GM18517 (cell line): ENCODE measurements around the gene IMMT.
"Not testable (repeated sequence)": the region's sequence is repeated elsewhere in the genome, so short reads cannot be mapped to it uniquely, and the experiment has no call there.

Source experiments
- ATAC-seq: cut with Tn5 transposase; IDR thresholded peaks from one replicate; pipeline ENCODE4 v1.9.1; 2021; ENCODE audit warnings: mild to moderate bottlenecking, moderate library complexity; ENCODE audit not compliant: unreplicated experiment

The IMMT gene

DNA sequence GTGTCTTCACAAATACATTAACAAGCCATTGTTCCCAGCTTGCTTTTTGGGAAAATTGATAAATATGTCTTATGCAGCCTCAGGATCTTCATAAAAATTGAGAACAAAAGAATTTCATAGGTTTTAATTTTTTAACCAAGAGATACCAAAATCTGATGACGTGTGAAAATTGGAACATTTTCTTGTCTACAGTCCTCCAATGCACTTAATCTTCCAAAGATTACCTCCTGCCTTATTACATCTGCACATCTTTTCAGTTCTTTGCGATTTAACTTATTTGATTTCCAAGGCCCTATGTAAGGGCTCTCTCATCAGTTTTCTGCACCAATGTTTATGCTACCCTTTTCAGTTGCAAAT lies 7.1 kb upstream of the IMMT start:
- no peak for ATAC-seq

- no peak for ATAC-seq
Measured at GRCh38 chr2:86201671-86202335, 6.5 kb upstream of the IMMT start.

- ATAC-seq, result not testable (repeated sequence)
Measured at GRCh38 chr2:86200564-86200963, 5.3 kb upstream of the IMMT start.

DNA sequence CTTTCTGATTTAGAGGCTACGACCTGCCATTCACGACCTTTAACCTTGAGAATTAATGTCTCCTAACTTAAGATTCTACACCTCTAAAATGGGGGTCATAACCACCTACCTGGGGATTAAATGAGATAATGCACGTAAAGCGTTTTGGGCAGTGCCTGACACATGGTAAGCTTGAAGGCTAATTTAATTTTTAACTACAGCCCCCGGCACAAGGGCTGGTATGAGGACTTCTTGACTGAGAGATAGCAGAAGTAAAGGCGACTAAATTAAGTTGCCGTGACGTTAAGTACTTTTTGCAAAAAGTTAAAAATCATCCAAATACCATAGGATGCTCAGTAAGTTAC lies 4.5 kb upstream of the IMMT start:
- no peak for ATAC-seq

DNA sequence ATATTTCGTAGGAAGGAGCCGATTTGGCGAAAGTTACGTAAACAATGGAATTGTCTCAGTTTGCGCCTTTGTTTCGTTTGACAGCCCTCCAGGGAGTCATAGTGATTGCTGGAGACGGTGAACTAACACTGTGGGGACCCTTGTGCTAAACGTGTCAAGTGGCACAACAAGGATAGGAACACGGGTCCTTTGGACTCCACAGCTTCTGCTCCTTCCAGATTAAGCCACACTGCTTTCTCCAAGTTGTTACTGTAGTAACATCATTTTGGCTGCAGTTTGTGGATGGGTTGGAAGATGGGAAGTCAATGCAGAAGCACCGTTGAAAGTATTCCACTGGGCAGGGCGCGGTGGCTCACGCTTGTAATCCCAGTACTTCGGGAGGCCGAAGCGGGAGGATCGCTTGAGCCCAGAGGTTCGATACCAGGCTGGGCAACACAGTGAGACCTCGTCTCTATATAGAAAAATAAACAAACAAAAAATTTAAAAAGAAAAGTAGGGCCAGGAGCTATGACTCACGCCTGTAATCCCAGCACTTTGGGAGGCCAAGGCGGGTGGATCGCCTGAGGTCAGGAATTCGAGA lies 636 bp upstream of the IMMT start:
- peak; percentile 2 for ATAC-seq

DNA sequence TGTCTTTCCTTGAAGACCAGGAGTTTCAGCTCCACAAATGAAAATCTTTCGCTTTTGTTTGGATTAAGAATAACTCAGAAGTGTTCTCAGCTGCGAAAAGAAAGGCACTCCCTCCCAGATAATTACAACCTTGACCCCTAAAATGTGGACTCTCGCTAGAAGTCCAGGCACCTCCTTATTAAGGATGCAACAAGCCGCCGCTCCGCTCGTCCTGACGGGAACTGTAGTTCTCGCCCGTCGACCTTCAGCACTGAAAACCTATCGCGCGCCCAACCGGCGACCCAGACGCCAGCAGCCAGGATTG lies 559 bp downstream of the IMMT start:
- no peak for ATAC-seq

GRCh38 chr2:86193901-86194567 lies 1.2 kb downstream of the IMMT start:
- ATAC-seq, result no peak

- no peak for ATAC-seq
Measured at GRCh38 chr2:86189782-86190416, 5.4 kb downstream of the IMMT start.

- no peak for ATAC-seq
Measured at GRCh38 chr2:86186431-86186830, 8.8 kb downstream of the IMMT start.

DNA sequence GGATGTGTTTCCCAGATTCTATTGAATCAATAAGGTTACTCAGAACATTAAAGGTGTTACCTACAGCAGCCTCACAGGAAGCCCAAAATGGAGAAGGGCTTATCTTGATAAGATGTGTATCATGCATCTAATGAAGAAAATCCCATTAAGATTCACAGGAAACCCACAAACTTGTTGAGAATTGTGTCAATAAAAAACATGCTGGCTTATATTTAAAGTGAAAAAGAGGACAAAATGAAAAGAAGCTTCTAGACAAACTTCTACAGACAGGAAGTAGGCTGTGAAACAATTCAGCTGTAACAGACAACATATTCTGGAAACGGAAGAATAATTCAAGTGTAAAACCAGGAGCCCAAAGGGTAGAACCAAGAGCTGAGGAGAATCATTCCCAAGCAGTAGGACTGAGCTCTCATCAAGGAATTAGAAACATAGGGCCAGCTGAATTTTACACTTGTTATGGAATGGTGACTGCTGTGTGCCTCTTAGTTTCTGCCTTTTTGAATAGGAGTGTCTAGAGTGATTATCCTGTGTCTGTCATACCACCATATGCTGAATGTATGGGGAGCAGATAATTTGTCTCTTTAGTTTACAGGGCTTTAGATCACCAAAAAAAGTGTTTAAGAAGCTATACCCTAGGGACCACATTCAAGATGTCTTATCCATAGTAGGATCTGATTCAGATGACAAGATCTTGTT lies 9.6 kb downstream of the IMMT start:
- no peak for ATAC-seq

- ATAC-seq, result no peak
Measured at GRCh38 chr2:86176597-86176996, 18.7 kb downstream of the IMMT start.

- ATAC-seq, result no peak
Measured at GRCh38 chr2:86175828-86176227, 19.4 kb downstream of the IMMT start.

DNA sequence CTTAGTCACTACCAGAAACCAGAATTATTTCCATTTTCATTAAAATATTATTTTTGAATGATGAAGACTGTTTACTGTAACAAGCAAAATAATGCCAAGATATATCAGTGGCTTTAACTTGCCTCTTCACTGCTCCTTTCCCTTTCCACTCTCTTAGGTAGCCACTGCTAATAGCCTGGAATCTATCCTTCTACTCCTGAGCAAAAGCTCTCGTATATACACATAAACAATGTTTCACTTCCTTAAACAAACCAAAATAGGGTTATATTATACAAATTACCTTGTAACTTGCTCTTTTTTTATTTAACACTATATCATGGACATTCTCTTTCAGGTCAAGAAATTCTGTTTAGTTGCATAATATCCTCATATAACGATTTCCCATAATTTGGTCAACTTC lies 20.8 kb downstream of the IMMT start:
- ATAC-seq, result peak; percentile 51

DNA sequence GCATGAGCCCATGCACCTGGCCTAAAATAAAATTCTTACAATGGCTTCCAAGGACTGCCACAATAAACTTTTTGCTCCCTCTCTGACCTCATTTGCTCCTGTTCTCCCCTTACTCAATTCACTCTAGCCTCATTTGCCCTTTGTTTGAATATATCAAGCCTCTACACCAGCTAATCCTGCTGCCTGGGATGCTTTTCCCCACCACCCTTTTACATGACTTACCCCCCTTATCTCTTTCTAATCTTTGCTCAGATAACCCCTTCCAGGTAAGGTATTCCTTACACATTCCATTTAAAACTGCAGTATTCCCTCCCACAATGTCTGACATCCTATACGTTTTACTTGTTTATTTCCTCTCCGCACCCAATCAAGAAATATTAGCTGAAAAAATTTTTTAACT lies 22.7 kb downstream of the IMMT start:
- no peak for ATAC-seq

DNA sequence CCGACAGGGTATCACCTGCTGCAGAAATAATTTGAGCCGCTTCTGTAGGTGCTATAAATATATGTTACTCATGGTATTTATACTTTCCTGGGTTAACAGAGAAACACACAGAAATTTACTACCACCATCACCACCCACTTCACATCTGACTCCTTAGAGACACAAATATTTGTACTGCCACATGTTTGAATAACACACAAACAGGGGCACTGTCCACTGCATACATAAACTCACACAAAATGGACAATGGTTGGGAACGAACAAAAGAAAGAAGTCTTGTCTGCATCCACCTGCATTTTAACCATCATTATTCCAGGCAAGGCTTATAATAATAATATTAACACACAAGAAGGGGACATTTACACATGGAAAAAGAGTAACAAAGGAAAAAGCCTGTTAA lies 24.0 kb downstream of the IMMT start:
- no peak for ATAC-seq

GRCh38 chr2:86170449-86170848 lies 24.8 kb downstream of the IMMT start:
- no peak for ATAC-seq

- no peak for ATAC-seq
Measured at GRCh38 chr2:86160156-86160952, 34.9 kb downstream of the IMMT start.

DNA sequence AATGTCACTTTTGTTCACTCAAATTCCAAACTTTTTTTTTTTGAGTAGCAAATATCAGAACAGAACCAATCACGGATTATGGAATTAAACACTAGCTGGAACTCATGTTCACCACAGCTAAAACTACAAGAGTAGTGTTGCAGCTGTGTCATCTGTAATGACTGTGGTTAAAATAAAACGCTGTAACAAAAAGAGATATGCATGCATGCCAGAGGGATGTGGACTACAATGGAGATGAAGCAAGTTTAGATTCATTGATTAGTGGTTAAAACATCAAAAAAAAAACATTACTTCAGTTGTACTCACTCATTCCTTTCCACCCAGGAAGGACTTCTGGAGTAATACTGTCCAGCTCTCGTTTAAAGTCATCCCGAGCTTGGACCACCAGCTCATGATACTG lies 37.0 kb downstream of the IMMT start:
- ATAC-seq, result no peak

- no peak for ATAC-seq
Measured at GRCh38 chr2:86157009-86157556, 38.2 kb downstream of the IMMT start.

DNA sequence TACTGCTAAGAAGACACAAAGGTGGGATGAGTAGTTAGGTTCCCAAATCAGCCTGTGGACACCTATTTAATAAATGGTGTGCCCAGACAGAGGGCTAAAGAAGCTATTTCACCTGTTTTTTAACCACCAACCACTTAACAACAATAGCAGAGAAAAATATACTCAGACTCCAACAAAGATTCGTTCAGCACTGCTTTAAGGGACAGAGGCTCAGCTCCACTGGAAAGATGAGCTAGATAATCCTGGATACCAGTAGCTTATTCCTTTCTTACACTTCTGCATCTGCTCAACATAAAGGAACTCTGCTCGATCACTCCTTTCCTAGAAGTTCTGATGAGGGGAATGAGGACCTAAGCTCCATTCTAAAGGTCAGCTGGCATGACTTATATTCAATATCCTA lies 44.8 kb downstream of the IMMT start:
- no peak for ATAC-seq

- no peak for ATAC-seq
Measured at GRCh38 chr2:86147793-86148192, 47.5 kb downstream of the IMMT start.
